ENCODE data around the gene RBM20.

GRCh38 chr10:110671788-110672579, 27.8 kb downstream of the RBM20 start:
- TF ChIP-seq, protein P1, sequence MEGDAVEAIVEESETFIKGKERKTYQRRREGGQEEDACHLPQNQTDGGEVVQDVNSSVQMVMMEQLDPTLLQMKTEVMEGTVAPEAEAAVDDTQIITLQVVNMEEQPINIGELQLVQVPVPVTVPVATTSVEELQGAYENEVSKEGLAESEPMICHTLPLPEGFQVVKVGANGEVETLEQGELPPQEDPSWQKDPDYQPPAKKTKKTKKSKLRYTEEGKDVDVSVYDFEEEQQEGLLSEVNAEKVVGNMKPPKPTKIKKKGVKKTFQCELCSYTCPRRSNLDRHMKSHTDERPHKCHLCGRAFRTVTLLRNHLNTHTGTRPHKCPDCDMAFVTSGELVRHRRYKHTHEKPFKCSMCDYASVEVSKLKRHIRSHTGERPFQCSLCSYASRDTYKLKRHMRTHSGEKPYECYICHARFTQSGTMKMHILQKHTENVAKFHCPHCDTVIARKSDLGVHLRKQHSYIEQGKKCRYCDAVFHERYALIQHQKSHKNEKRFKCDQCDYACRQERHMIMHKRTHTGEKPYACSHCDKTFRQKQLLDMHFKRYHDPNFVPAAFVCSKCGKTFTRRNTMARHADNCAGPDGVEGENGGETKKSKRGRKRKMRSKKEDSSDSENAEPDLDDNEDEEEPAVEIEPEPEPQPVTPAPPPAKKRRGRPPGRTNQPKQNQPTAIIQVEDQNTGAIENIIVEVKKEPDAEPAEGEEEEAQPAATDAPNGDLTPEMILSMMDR (IDR thresholded peaks at IDR 0.05) = peak; percentile 63 to 96 (median 84)
- TF ChIP-seq EP300 (IDR thresholded peaks at IDR 0.05) = no peak

Data from sigmoid colon (tissue), 4 donors.